Daoy (cell line): ENCODE data around the gene SCN3A. TPM values are rescaled to one million over a fixed set of nuclear protein-coding genes. Genes with fewer than 3 reads are reported as not detected.
A peak's percentile ranks its signal among the peaks of the same experiment; 100 is the strongest.

Experiments
- DNase-seq: peaks from one replicate; pipeline ENCODE4 v3.0.0-alpha.2; 2015; ENCODE audit warnings: low read depth
- total RNA-seq: library from RNA; depleted of rRNA; stranded (reverse); fragments of >200 nt; shearing (Covaris generic); gene quantifications from 2 replicates; pipeline ENCODE4 v1.2.3, GENCODE V29; 2014

The SCN3A gene
- total RNA-seq, 1 experiment from 2014 or later, result 0.69 TPM

GRCh38 chr2:165191096-165191728 is 12.6 kb downstream of the SCN3A start:
- DNase-seq, result no peak

GRCh38 chr2:165185633-165186032 is 18.2 kb downstream of the SCN3A start:
- no peak for DNase-seq

- DNase-seq, result no peak
These were observed 21.8 kb downstream of the SCN3A start for GRCh38 chr2:165182029-165182428.

- no peak for DNase-seq
These were observed 27.1 kb downstream of the SCN3A start for GRCh38 chr2:165176780-165177179.

- no peak for DNase-seq
These were observed 30.6 kb downstream of the SCN3A start for GRCh38 chr2:165173215-165173614.

DNA sequence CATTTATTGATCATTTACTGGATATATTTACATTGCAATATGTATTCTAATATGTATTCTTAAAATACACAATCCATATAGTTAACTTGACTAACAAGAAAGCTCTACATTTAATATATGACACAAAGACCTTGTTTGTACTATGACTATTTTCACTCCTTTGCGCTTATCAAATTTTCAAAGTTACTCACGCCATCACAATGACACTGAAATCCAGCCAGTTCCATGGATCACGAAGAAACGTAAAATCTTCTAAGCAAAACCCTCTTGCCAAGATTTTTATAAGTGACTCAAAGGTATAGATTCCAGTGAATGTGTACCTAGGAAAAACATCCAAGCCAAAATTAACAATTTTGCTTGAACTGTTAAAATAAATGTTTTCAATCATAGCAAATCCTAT is 39.6 kb downstream of the SCN3A start:
- no peak for DNase-seq

GRCh38 chr2:165163761-165164160 is 40.1 kb downstream of the SCN3A start:
- no peak for DNase-seq

DNA sequence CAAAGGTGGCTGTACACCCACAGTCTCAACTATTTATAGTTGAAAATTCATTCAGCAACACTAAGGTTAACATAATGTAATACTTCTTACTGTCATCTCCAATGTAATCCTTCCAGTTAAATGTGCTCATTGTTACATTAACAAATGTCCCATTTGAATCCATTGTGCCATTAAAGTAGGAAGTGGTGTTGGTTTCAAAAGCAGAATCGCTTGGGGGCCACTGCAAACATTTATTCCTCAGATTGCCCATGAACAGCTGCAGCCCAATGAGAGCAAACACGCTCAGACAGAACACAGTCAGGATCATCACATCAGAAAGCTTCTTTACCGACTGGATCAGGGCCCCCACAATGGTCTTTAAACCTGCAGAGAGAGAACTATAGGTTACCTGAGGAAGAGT is 41.4 kb downstream of the SCN3A start:
- no peak for DNase-seq

GRCh38 chr2:165161510-165161909 is 42.3 kb downstream of the SCN3A start:
- DNase-seq, result no peak

GRCh38 chr2:165157160-165157559 is 46.7 kb downstream of the SCN3A start:
- DNase-seq, result no peak

DNA sequence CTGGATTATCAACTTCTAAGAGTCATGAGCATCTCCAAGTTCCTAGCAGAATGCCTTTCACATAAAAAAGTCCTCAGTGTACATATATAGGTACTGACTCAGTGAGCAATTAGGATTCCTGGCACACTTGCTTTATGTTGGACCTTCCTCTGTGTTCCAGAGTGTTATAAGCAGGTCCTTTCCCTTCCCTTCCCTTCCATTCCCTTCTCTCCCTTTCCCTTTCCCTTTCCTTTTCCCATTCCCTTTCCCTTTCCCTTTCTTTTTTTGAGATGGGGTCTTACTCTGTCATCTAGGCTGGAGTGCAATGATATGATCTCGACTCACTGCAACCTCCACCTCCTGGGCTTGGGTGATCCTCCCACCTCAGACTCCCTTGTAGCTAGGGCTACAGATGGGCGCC is 48.7 kb downstream of the SCN3A start:
- peak; percentile 5 for DNase-seq

GRCh38 chr2:165149439-165149838 is 54.4 kb downstream of the SCN3A start:
- no peak for DNase-seq

GRCh38 chr2:165147186-165148045 is 56.4 kb downstream of the SCN3A start:
- DNase-seq, result no peak

DNA sequence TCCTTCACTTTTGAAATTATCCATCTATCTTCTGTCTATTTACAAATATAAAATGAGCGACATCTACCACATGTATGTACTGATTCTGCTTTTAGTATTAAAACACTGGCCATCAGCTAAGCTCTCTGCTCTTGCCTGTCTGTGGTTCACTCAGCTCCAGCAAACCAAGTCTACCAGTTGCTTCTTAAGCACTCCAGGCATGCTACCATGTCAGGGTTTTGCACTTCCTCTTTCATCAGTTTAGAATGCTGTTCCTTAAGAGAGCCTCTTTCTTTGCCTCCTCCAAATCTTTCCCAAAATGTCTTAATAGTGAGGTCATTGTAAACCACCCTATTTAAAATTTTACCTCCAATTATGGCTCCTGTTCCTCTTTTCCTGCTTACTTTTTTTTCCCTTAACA is 59.5 kb downstream of the SCN3A start:
- no peak for DNase-seq

- DNase-seq, result no peak
These were observed 62.1 kb downstream of the SCN3A start for GRCh38 chr2:165141601-165142354.

GRCh38 chr2:165126244-165126643 is 77.6 kb downstream of the SCN3A start:
- no peak for DNase-seq

DNA sequence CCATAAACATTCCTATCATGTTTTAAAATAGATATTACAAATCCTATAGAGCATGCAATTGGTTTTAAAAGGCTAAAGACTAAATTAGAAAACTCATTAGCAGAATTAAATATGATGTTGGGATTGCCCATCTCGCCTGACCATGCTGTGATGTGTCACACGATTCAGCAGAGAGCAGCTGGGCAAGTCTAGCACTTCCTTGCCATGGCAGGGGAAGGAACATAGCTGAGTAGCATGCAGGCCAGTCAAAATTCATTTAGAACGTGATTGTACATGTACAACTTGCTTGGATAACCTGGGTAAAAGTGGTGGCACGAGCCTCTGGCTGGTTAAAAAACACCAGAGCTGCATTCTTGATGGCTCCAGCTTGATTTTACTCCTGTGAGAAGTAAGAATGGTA is 81.3 kb downstream of the SCN3A start:
- no peak for DNase-seq

DNA sequence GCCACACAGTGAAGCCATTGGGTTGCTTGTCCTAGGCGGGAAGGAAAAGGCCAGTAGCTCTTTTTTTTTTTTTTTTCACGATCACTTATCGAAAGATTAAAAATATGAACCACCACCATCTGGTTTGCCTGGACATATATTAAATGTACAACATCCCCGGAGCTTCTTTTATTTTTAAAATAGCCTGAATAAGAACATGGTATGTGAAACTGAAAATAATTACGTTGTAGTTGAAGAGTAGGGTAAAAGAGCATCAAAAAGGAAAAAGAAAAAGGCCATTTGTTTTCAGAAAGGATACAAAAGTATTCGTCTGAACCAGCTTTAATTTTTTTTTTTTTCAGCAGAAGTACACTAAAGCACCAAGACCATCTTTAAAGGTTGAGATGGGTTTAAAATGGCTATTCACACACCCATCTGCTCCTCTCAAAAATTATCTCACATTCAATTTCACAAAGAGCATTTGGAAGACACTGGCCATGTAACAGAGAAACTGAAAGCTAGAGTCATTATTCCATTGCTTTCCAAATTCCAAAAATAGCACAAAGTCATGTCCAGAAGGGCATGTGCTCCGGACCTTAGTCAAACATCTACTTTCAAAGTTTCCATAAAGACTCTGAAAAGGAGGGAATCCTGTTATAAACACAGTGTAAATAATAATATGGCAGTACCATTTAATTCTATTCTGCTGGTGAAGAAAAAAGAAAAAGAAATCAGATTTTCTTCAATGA is 82.9 kb downstream of the SCN3A start:
- no peak for DNase-seq

- DNase-seq, result no peak
These were observed 88.6 kb downstream of the SCN3A start for GRCh38 chr2:165115258-165115657.

- DNase-seq, result peak; percentile 77
These were observed 89.4 kb downstream of the SCN3A start for GRCh38 chr2:165114346-165114939.

DNA sequence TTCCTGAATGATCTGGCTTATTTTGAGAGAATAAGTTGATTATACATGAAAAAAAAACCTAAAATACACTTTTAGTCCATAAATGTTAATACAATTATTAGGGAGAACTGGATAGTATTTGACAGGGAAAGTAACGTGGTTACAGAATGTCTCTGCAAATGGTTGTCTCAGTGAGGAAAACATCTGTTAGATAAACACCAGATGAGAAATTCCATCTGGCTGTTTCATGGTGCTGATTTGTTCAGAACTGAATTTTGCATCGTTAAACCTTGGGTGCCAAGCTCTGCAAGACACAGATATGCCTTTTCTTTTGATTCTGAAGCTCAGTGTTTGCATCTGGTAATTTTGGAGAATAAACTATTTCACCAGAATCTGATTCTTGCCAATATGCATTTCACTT is 90.4 kb downstream of the SCN3A start:
- peak; percentile 14 for DNase-seq

DNA sequence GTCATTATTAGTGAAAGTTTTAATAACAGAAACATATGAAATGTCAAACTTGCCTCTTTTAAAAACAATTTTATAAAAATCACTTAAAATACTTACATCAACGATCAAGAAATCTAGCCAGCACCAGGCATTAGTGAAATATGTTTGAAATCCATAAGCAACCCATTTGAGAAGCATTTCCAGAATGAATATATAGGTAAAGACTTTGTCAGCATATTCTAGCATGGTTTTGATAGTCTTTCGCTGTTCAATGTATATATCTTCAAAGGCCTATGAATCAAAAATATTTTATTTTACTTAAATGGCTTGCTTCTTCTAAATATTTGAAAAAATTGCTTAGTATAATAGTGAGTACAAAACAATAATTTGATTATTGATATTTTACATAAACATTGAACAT is 91.1 kb downstream of the SCN3A start:
- no peak for DNase-seq
